Stimulated activated CD4-positive, alpha-beta T cell treated with anti-CD3 and anti-CD28 coated beads, Interleukin-4, amount 100 ng/mL, for 4 hours (primary cell): ENCODE data around the gene RCOR2.

Experiments used
- DNase-seq, 2 experiments: peaks; one replicate each; pipeline ENCODE4 v3.0.0-alpha.2; 2020

Gene RCOR2

DNA sequence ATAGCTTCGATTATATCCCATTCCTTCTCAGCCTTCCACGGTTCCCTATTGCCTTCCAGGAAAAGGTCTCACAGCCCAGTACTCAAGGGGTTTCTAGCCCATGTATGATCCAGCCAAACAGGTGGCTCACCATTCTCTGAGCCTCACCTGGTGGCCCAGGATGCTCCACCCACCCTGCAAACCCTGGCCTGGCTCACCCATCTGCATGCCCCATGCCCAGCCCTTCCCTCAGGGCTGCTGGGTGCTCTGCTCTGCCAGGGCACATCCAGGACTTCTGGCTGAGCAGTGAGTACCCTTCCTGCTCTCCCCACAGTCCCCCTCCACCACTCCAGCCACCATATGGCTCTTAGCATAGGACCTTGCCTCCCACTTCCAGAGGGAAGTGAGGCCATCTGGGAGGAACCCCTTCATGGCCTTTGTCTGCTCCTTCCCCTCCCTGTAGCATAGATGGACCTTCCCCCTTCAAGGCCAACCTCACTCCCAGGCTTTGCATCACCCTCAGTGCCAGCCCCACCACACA, 5.8 kb upstream of the RCOR2 start:
- DNase-seq = no peak

DNA sequence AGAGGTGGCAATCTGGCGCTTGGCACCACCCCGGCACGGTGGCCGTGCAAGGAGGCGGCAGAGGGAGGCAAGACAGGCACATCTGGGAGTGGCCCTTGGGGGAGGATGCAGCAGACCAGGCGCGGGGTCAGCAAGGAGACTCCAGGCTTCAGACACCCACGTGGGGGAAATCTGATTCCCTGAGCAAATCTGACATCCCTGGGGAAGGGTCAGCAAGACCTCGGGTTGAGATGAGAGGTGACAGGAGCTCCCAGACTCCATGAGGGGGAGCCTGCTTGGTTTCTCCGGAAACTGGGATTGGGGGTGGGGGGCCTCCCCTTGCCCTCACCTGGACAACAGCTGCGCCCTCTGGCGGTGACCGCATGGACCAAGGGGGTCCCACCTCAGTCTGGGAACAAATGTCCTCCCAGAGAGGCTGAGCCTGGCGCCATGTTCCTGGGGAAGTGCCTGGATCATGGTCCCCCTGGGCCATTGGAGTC, 4.0 kb upstream of the RCOR2 start:
- DNase-seq = peak; percentile 23 to 40

DNA sequence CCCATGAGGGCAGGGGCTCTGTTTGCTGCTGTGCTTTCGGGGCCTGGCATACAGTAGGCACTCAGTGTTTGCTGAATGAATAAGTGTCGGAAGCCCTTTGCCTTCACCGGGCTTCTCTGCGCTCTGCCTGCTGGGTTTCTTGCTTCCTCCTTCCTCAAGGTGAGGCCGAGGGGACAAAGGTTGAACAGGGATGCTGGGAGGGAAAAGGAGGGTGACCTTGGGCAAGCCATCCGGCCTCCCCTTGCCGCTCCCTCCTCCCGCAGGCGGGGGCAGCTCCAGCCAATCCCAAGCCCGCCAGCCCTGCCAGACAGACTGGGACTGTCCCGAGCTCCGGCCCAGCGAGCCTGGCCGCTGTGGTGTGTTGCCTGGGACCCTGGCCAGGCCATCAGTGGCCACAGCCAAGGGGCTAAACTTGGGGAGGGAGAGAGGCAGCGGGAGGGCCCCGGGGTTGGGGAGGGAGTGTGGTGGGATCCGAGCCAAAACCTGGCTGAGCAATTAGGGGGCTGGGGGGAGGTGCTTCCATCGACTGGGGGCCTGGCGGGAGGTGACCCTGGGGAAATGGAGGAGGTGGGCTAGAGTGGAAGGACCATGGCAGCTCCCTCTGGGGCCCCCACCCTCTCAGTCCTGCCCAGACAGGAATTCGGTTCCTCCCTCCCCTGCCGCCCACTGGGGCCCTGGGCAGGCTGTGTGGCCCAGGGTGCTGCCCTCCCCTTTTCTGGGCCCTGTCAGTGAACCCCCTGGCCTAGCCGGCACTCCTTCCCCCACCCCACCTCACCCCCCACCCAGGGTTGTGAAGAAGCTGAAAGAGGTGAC, 3.4 kb upstream of the RCOR2 start:
- DNase-seq = no peak

DNA sequence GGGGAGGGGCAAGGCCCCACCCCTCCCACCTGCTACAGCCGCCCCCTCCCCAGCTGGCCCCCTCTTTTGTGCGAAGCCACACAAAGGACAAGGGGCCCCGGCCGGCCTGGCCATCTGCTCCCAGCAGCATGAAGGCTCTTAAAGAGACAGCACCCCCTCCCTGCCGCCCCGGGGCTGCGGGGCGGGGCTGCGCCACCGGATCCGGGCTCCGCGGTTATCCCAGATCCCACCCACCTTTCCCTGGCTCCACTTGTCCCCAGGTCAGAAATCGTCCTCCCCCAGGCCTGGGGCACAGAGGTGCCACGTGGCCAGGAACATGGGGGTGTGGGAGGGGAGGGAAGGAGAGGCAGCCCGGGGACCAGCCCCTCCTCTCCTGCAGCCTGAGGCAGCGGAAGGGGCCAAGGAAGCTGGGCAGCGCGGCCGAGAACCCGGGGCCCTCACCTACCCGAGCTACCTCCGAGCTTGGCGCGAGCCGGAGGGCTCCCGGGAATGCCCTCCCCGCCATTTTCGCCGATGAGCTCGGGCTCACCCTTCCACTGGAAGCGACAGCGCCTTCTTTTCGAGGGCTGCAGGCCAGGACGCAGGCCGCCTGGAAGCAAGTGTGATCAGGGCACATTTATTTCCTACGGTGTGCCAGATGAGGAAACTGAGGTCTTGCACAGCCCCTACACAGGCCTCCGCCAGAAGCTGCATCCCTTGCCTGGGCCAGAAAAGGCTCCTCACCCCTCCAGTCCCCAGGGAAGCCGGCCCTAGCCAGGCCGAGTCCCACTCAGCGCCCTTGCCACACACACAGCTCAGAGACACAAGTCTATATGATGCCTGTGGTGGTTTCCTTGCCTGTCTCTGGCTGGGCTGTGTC, 2.5 kb upstream of the RCOR2 start:
- DNase-seq = no peak

DNA sequence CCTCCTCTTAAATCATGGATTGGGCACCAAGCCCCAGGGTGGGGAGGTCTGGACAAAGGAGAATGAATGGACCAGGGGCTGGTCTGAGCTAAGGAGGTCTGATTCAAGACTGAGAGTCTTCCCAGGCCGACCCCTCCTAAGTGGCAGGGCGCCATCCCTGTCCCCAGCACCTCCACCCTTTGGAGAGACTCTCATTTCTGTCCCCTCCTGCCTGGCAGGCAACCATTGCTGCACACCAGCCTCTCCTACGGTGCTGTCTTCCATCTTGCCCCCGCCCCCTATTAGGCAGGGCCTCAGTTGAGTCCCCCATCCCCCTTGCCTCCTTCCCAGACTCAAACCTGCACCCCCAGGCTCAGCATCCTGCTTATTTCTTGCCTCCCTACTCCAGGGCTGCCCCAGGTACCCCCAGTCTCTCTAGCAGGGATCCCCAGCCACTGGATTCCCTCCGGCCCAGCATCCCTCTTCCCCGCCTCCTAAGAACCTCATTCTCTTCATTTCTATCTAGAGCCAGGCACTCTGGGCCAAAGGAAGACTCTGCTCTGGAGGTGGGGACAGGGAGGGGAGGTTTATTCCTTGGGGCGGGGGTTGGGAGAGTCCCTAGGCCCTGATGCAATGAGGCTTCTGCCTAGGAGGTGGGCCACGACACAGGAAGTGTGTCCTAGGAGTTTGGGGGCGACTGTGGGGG, 1.7 kb upstream of the RCOR2 start:
- no peak for DNase-seq

DNA sequence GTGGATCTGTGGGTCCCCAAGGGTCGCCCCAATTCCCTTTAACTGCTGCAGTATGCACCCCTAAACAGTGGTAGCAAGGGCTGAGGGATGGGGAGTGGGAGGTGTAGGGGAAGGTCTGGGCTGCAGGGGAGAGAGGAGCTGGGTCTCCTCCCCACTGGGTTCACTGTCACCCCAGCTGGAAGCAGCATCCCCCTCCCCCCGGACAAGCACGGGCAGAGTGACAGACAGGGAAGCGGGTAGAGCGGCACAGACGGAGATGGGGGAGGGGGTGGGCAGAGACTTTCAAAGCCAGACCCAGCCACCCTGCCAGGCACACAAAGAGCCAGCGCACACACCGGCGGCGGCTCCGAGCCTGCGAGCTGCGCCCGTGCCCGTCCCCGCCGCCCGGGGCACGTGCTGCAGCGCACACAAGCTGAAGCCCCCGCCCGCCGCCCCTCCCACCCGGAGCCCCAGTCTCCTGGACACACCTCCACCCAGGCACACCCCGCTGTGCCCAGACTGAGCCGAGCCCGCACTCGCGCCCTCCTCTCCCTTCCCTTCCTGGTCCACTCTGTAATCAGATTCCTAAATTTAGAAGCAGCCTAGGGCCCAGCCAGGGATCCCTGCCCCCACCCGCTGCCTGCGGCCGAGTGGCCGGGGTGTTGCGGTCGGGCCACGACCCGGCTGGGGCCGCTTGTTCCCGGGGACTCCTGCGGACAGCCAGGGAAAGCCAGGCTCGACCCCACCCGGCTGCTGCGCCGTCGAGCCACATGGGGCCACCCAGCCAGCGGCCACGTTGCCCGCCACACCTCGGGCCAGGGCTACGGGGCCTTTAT, 935 bp upstream of the RCOR2 start:
- no peak for DNase-seq

DNA sequence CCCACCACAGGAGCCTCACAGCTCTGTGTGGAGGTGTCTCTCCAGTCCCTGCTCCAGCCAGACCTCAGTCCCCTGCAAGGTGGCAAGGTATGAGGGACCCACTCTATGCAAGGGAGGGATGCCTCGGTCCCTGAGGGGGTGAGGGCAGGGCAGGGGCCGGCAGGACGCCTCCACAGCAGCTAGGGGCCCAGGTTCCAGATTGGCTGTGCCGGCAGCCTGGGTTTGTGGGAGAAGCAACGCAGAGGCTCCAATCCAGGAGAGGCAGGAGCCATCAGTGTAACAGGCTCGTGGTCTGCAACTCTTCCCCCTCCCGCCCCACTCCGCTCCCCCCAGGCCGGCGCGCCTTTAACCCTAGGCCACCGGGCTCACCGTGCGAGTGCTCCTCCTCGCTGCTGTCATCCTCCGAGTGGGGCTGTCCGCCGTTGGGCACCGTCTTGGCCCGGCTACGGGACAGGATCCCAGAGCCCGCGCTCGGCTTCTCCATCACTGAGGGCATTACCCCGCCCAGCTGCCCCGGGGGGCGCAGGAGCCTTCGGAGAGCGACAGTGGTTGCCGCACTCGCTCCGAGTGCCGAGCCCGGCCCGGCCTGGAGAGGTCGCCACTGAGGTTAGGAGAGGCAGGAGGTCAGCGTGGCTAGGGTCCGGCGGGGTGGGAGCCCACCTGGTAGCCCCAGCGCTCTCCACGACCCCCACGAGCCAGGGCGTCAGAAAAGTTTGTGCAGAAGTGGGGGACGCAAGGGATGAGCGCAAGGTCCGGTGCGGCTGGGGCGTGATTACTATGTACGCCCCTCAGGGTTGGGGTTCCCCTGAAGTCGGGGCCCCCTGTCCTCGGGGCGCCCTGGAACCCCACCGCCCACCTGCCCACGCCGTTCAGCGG, 765 bp downstream of the RCOR2 start:
- no peak for DNase-seq

DNA sequence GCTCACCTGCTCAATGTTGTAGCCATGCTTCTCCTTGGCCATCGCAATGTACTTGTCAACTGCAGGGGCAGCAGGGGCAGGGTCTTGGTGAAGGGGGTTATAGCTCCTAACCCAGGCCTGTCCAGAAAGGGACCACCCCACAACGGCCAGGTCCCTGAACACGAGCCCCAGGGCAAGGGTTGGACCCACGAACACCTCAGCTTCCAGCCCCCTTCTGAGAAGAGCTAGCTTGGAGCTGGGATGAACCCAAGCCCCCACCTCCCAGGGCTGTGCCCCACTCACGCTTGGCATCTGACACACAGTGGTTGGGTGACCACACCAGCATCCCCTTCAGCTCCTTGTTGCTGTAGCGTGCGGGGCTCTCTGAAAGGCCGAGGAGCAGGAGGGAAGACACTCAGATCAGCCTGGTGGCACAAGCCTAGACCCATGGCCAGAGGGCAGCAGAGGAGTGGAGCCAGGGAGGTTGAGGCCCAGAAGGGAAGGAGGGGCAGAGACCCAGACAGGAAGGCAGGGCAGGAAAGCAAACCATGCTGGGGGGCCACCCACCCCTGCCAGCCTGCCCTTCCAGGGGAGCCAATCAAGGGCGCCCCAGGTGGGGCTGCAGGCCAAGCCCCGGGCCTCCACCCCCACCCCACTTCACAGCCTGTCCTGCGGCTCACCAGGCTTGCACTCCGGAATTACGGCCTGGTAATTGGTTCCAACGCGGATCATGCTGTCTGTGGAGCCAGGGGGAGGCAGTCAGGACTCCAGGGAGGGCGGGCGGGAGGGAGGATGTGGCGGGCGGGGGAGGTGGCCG, 1.9 kb downstream of the RCOR2 start:
- no peak for DNase-seq

DNA sequence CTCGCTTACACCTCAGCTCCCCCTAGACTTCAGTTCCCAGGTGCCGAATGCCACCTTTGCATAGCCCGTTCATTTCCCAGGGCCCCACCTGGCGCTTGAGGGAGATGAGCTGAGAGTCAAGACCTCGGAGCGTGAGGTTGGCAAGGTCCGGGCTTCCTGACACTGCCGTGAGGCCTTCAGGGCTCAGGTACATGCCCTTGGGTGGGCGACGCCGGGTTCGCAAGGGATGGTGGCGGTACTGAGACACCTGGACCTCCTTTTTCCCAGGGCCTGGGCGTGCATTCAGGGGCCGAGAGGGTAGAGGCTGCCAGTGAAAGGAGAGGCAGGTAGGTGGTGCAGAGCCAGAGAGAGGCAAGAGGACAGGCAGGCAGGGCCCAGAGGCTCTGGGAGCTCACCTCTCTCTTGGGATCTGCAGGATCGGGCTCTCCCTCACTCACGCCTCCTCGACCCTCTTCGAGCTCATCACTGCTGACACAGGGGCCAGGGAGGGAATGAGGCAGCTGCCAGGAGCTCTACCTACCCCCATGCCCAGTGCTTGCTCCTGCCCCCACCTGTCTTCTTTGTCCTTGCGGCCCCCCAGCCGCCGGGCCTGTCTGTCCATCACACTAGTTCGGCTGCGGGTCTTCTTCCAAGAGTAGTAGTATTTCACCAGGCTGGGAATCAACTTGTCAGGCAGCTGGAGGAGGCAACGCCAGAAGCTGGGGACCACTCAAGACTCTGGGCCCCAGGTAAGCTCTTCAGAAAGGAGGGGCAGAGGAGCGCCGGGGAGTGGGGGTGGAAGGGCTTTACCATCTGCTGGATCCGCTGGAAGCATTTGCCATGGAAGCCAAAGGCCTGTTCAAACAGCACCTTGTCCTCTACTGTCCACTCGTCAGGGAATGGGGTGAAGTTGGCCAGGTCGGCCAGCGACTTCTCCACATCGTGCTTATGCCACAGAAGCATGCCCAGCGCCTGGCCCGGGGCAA, 2.8 kb downstream of the RCOR2 start:
- DNase-seq = no peak

DNA sequence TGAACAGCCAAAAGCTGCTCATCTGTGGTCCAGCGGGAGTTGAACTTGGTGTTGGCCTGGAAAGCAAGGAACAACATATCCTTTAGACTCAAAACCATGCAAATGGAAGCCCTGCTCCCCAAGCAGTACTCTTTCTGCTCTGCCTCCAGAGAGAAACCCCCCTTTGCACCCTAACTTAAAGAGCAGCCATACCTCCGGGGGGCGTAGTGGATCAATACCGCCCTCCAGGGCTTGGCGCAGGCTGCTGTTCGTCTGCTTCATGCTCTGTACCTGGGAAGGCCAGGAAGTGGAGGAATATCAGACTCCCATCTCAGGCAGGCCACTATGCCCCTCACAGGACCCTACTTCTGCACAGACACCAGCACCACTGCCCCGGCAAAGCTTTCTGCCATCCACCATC, 4.3 kb downstream of the RCOR2 start:
- no peak for DNase-seq

DNA sequence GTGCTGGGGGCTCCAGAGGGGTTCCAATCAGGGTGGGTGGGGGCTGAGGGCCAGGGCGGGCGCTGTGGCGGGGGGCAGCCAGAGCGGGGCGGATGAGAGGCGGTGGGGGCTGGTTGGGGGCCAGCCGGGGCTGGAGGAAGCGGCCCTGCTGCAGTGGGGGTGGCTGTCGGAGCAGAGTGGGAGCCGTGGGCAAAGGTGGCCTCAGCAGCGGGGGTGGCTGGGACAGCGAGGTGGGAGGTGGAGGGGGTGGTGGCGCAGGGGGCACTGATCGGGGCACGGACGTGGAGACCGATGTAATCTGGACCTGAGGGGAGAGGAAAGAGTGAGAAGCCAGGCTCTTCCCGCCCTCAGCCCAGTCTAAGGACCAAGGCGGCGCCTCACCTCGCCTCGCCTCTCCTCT, 5.1 kb downstream of the RCOR2 start:
- no peak for DNase-seq

DNA sequence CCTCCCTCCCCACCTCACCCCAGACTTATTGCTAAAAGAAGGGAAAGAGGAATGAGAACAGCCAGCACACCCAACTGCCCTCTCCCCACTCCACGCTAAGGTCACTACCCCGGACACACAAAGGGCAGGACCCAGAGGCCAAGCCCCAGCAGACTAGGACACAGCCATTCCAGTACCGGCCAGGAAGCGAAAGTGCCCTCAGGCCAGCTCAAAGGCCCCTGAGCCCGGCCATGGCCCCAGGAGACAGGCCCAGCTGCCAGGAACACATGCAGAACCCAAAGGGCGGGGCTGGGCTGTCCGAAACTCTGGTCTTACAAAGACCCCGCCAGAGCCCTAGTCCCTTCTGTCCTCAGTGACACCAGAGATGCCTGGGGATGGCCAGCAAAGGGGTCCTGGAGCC, 5.5 kb downstream of the RCOR2 start:
- no peak for DNase-seq

DNA sequence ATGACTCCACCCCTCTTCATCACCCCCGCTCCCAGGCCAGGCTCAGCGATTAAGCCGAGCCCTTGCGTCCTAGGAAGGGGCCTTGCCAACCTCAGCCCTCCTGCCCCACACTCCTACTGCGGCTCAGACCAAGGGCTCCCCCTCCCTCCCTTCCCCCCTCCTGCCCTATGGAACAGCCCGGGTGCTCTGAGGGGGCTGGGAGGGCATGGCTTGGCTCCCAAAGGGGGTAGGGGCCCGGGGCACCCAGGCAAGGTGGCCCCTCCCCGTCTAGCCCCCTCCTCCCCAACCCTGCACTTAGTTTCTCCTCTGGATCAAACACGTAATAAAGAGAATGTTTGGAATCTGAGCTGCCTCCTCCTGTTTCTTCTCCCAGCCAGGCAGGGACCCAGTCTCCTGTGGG, 6.3 kb downstream of the RCOR2 start:
- no peak for DNase-seq

DNA sequence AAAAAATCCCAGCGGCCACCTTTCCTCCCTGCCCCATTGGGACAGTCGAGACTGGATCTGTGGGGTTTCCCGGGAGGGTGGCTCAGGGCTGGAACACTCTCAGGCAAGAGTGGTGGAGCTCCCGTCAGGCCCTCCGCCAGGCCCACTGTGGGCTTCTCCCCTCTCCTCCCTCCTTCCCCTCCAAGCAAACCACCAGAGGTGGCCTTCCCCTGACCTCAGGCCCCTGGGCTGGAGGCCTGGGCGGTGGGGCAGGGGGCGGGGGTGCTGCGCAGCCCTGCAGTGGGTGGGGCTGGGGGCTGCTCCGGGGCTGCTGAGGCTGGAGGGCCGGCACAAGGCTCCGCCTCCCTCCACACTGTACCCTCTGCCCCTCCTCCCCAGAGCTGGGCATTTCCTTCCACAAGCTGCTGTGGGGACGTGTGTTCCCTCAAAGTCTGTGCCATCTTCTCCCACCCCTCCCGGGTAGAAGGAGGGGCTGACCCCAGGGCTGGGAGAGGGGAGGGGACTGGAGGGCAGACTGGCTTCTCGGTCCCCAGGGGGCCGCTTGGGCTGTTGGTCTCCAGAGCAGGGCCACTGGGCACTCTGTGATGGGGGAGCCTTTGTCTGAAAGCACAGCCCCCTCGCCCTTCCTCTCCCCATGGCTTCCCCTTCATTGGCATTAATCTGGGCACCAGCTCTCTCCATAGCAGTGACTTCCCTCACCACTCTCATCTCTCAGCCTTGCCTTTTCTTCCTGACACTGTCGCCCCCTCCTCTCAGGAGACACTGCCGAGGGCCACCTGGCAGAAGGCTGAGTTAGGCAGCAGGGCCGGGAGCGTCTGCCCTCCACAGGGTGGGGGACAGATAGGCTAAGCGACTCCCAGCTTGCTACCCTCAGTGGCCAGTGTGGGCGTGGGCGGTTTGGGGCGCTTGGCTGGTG, 7.1 kb downstream of the RCOR2 start:
- no peak for DNase-seq

DNA sequence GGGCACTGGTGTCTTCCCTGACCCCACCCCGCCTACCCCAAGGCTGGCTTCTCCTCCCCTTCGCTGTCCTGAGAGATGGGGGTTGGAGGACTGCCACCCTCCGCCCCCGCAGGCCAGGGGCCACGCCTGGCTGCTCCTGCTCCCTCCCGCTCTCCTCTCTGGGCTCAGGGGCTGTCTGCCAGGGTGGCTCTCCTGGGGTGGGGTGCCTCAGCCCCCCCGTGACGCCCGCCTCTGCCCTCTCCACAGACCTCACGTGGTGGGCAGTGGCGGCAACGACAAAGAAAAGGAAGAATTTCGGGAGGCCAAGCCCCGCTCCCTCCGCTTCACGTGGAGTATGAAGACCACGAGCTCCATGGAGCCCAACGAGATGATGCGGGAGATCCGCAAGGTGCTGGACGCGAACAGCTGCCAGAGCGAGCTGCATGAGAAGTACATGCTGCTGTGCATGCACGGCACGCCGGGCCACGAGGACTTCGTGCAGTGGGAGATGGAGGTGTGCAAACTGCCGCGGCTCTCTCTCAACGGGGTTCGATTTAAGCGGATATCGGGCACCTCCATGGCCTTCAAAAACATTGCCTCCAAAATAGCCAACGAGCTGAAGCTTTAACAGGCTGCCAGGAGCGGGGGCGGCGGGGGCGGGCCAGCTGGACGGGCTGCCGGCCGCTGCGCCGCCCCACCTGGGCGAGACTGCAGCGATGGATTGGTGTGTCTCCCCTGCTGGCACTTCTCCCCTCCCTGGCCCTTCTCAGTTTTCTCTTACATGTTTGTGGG, 8.1 kb downstream of the RCOR2 start:
- no peak for DNase-seq

DNA sequence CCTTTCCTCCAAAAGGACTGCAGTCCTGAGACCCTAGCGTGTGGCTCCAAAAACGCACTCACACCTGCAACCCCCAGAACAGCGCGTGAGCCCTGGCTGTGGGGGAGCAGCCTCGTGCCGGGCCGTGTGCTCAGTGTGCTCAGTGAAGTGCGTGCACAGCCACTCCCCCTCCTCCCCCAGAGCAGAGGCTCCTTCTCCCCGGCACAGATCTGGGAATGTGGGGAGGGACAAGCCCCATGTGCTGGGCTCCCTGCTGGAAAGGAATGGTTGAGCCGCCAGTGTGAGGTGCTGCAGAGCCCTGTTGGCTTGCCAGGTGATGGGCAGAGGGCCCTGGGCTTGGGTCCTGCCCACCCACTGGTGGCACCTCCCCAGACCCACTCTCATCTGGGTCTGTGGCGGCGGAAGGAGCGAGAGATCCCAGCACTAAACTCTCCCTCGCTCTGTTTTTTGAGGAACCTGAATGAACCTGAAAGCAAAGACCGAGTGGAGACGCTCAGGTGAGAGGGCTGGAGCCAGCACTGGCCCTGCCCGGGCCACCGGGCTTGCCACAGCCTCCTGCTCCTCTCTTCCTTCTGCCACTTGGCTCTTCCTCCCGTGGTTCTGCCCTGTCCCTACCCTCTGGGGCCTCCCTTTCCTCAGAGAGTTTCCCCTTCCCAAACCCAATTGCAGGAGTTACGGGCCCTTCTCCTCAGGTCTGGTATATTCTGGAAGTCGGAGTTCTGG, 9.0 kb downstream of the RCOR2 start:
- DNase-seq = no peak

DNA sequence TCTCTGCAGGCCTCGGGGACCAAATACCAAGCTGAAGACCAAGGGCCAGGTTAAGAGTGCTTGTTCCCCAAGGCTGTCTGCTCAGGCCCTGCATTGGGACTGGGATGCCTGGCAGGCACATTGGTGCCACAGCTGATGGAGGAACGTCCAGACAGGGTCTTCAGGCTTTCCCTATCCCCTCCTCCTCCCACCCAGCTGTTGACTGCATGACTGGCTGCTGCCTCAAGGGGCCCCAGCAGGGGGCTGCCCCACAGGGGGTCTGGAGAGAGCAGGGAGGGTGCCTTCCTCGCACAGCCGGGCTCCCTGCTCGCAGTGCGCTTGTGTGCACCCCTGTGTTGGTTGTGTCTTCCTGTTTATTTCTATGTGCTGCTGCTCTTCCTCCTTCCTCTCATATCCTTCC, 9.9 kb downstream of the RCOR2 start:
- DNase-seq = no peak
